Neuronal stem cell (in vitro differentiated cells): ENCODE results near the gene SLC16A12.
"Not testable (repeated sequence)": the region's sequence is repeated elsewhere in the genome, so short reads cannot be mapped to it uniquely, and the experiment has no call there.

Experiments
- DNase-seq: peaks from one replicate; pipeline ENCODE4 v3.0.0-alpha.2; 2013; ENCODE audit warnings: low spot score
- H2AFZ ChIP-seq: one replicate; pipeline ENCODE4 v1.6.1; 2013; ENCODE audit warnings: mild to moderate bottlenecking, low read length, inconsistent platforms
- H2AK5ac ChIP-seq: 2 replicates; pipeline ENCODE4 v1.6.1; 2013; ENCODE audit warnings: low read depth, mild to moderate bottlenecking, inconsistent platforms, low read length, moderate library complexity, mixed read lengths
- H2BK120ac ChIP-seq: 2 replicates; pipeline ENCODE4 v1.6.1; 2013; ENCODE audit warnings: low read depth, mild to moderate bottlenecking, inconsistent platforms, low read length, moderate library complexity, mixed read lengths
- H2BK12ac ChIP-seq: one replicate; pipeline ENCODE4 v1.6.1; 2013; ENCODE audit warnings: low read length, inconsistent platforms
- H2BK15ac ChIP-seq: 2 replicates; pipeline ENCODE4 v1.6.1; 2013; ENCODE audit warnings: mild to moderate bottlenecking, low read length, inconsistent platforms, mixed read lengths
- H2BK5ac ChIP-seq: one replicate; pipeline ENCODE4 v1.6.1; 2013; ENCODE audit warnings: inconsistent platforms, mild to moderate bottlenecking, low read length, moderate library complexity
- H3K14ac ChIP-seq: one replicate; pipeline ENCODE4 v1.6.1; 2013; ENCODE audit warnings: low read length, inconsistent platforms
- H3K18ac ChIP-seq: 2 replicates; pipeline ENCODE4 v1.6.1; 2013; ENCODE audit warnings: low read length, inconsistent platforms
- H3K23ac ChIP-seq: 2 replicates; pipeline ENCODE4 v1.6.1; 2013; ENCODE audit warnings: low read depth, mild to moderate bottlenecking, mixed read lengths, low read length, inconsistent platforms; ENCODE audit not compliant: poor library complexity
- H3K27ac ChIP-seq: replicated peaks from 3 replicates; pipeline ENCODE4 v1.5.1; 2013; ENCODE audit warnings: low read length, inconsistent platforms
- H3K27me3 ChIP-seq, 3 experiments: 2 replicates each; pipeline ENCODE4 v1.6.1; 2013; ENCODE audit warnings: low read length in 3 of 3, mild to moderate bottlenecking in 2 of 3, inconsistent platforms in 1 of 3, low read depth in 1 of 3, mixed read lengths in 1 of 3, moderate library complexity in 1 of 3; ENCODE audit not compliant: control insufficient read depth in 3 of 3, insufficient read depth in 3 of 3
- H3K36me3 ChIP-seq, 2 donors: replicated peaks in 1 of 2; 2 replicates each; pipeline ENCODE4 v1.6.1; 2013; ENCODE audit warnings: low read length in 2 of 2; ENCODE audit not compliant: control insufficient read depth in 2 of 2, insufficient read depth in 2 of 2
- H3K4ac ChIP-seq: 2 replicates; pipeline ENCODE4 v1.6.1; 2013; ENCODE audit warnings: inconsistent platforms, mild to moderate bottlenecking, low read length, moderate library complexity
- H3K4me1 ChIP-seq, 2 donors: 1 replicate in 1 of 2; 2 replicates in 1 of 2; pipeline ENCODE4 v1.6.1; 2013; ENCODE audit warnings: low read length in 2 of 2, low read depth in 1 of 2; ENCODE audit not compliant: control insufficient read depth in 2 of 2, insufficient read depth in 1 of 2
- H3K4me2 ChIP-seq: one replicate; pipeline ENCODE4 v1.6.1; 2013; ENCODE audit warnings: mild to moderate bottlenecking, low read length, inconsistent platforms; ENCODE audit not compliant: insufficient read depth, poor library complexity, severe bottlenecking
- H3K4me3 ChIP-seq, 2 donors: 2 replicates each; pipeline ENCODE4 v1.5.1; 2013; ENCODE audit warnings: low read length in 2 of 2, mild to moderate bottlenecking in 2 of 2, inconsistent platforms in 1 of 2, moderate library complexity in 1 of 2
- H3K79me1 ChIP-seq: one replicate; pipeline ENCODE4 v1.6.1; 2013; ENCODE audit warnings: low read depth, mild to moderate bottlenecking, inconsistent platforms, low read length, moderate library complexity
- H3K9ac ChIP-seq: one replicate; pipeline ENCODE4 v1.6.1; 2013; ENCODE audit warnings: mild to moderate bottlenecking, low read depth, low read length, inconsistent platforms; ENCODE audit not compliant: poor library complexity
- H3K9me3 ChIP-seq, 2 donors: replicated peaks in 1 of 2; 2 replicates each; pipeline versions ENCODE3 to v1.6.1; 2013; ENCODE audit warnings: low read length in 2 of 2, mild to moderate bottlenecking in 2 of 2, inconsistent platforms in 1 of 2, low read depth in 1 of 2, mixed read lengths in 1 of 2, moderate library complexity in 1 of 2; ENCODE audit not compliant: control insufficient read depth in 2 of 2, insufficient read depth in 1 of 2
- H4K8ac ChIP-seq: one replicate; pipeline ENCODE4 v1.6.1; 2013; ENCODE audit warnings: low read depth, mild to moderate bottlenecking, inconsistent platforms, low read length, moderate library complexity
- H4K91ac ChIP-seq: one replicate; pipeline ENCODE4 v1.6.1; 2013; ENCODE audit warnings: low read length, low read depth, mild to moderate bottlenecking, inconsistent platforms; ENCODE audit not compliant: poor library complexity
- WGBS, 2 donors: extraction: QIAGEN DNeasy Blood & Tissue Kit; methylation state at CpG; one replicate each; pipeline ENCODE4 v1.1.7; 2013; ENCODE audit warnings: missing lambda C conversion rate in 2 of 2, mixed read lengths in 1 of 2; ENCODE audit not compliant: insufficient read length in 2 of 2, insufficient replicate concordance in 1 of 2; ENCODE audit errors: extremely low coverage in 2 of 2; 5-methylcytosine and 5-hydroxymethylcytosine counted together

Gene SLC16A12

DNA sequence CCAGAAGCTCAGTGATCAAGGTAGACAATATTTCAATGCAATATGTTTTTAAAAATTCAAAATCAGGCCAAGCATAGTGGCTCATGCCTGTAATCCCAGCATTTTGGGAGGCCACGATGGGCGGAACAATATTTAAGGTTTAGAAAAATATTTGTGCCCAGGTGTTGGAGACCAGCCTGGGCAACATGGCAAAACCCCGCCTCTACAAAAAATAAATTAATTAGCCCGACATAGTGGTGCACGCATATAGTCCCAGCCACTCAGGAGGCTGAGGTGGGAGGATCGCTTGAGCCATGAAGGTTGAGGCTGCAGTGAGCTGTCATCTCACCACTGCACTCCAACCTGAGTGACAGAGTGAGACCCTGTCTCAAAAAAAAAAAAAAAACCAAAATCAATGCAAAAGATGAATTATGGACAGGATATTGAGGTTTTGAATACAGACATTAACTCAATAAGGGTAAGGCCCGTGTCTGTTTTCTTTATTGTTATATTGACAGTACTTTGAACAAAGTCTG, 121.9 kb downstream of the SLC16A12 start:
- H2AFZ ChIP-seq, result peak overlapping the region; percentile 99
- H3K79me1 ChIP-seq, result no peaks in the 10 kb centered on the region
- peaks cover 0 to 4% of the 10 kb centered on the region in 2 donors for H3K4me1 ChIP-seq
- no peak overlapping the region for H3K18ac ChIP-seq
- no peak overlapping the region for H3K23ac ChIP-seq
- no peak overlapping the region for H3K14ac ChIP-seq
- DNase-seq, result no peak
- no peak overlapping the region for H2BK5ac ChIP-seq
- no peak overlapping the region for H3K4ac ChIP-seq
- no peak overlapping the region for H2BK120ac ChIP-seq
- WGBS, 2 donors, result no CpG with 5 or more reads among the region's 7 CpGs
- H3K27me3 ChIP-seq, result no peaks in the 10 kb centered on the region
- H3K9ac ChIP-seq, result no peak overlapping the region
- no peak overlapping the region for H3K27ac ChIP-seq
- H4K8ac ChIP-seq, result no peak overlapping the region
- peaks cover 0 to 9% of the 10 kb centered on the region in 2 donors for H3K9me3 ChIP-seq
- no peak overlapping the region for H2BK15ac ChIP-seq
- no peak overlapping the region for H2BK12ac ChIP-seq
- peak overlapping the region in 1 of 2 donors; percentile 87 for H3K4me3 ChIP-seq
- no peak overlapping the region for H2AK5ac ChIP-seq
- peaks cover 5 to 14% of the 10 kb centered on the region in 2 donors for H3K36me3 ChIP-seq
- no peak overlapping the region for H4K91ac ChIP-seq
- no peak overlapping the region for H3K4me2 ChIP-seq

GRCh38 chr10:89412276-89412675, 123.1 kb downstream of the SLC16A12 start:
- not testable (repeated sequence) for H2BK12ac ChIP-seq, H3K27me3 ChIP-seq, DNase-seq, H2AK5ac ChIP-seq, H3K4me3 ChIP-seq, H2BK5ac ChIP-seq, H2BK15ac ChIP-seq, H3K14ac ChIP-seq, H2AFZ ChIP-seq, H3K4me2 ChIP-seq, H3K79me1 ChIP-seq, H3K27ac ChIP-seq, H3K9ac ChIP-seq, H3K23ac ChIP-seq, H3K9me3 ChIP-seq, H3K4ac ChIP-seq, H3K18ac ChIP-seq, H2BK120ac ChIP-seq, H3K4me1 ChIP-seq, H3K36me3 ChIP-seq, H4K8ac ChIP-seq
- H4K91ac ChIP-seq, result peak overlapping the region; percentile 3
- no CpG with 5 or more reads among the region's 10 CpGs for WGBS, 2 donors

GRCh38 chr10:89411135-89411534, 124.3 kb downstream of the SLC16A12 start:
- not testable (repeated sequence) for H3K4me2 ChIP-seq, H3K9ac ChIP-seq, H2BK15ac ChIP-seq, H3K4me1 ChIP-seq, H2BK5ac ChIP-seq, H4K91ac ChIP-seq, H3K23ac ChIP-seq, H2BK12ac ChIP-seq, H2BK120ac ChIP-seq, H3K14ac ChIP-seq, H2AK5ac ChIP-seq, H3K4me3 ChIP-seq, H3K27ac ChIP-seq, H3K9me3 ChIP-seq, H3K36me3 ChIP-seq, H4K8ac ChIP-seq, H2AFZ ChIP-seq, H3K4ac ChIP-seq, H3K18ac ChIP-seq, H3K79me1 ChIP-seq, DNase-seq, H3K27me3 ChIP-seq
- no CpG with 5 or more reads among the region's 2 CpGs for WGBS, 2 donors

DNA sequence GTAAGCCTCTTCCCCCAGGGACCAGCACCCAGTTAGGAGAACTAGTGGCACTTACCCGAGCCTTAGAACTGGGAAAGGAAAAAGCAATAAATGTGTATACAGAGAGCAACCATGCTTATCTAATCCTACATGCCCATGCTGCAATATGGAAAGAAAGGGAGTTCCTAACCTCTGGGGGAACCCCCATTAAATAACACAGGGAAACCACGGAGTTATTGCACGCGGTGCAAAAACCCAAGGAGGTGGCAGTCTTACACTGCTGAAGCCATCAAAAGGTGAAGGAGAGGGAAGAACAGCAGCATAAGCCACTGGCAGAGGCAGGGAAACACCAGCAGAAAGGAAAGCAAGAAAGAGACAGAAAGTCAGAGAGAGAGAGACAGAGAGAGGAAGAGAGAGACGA, 124.8 kb downstream of the SLC16A12 start:
- H2BK5ac ChIP-seq, H3K4me3 ChIP-seq: not testable (repeated sequence)

More for the DNA sequence above, 124.8 kb downstream of the SLC16A12 start:
- not testable (repeated sequence) for H4K91ac ChIP-seq, H3K79me1 ChIP-seq, H3K4me2 ChIP-seq, H3K27ac ChIP-seq, H2BK120ac ChIP-seq, H2AFZ ChIP-seq, H3K23ac ChIP-seq, H3K36me3 ChIP-seq, H2AK5ac ChIP-seq, H2BK15ac ChIP-seq, H3K9ac ChIP-seq, H3K4me1 ChIP-seq, DNase-seq, H3K9me3 ChIP-seq, H3K14ac ChIP-seq, H4K8ac ChIP-seq, H3K18ac ChIP-seq, H3K27me3 ChIP-seq, H3K4ac ChIP-seq, H2BK12ac ChIP-seq
- no CpG with 5 or more reads among the region's 5 CpGs for WGBS, 2 donors
